Measurements from ENCODE around the gene CD40LG. TPM values are rescaled to one million over a fixed set of nuclear protein-coding genes. Genes with fewer than 3 reads are reported as not detected.

Gene CD40LG
- total RNA-seq, 2 donors from 2014 or later = 0.16 TPM; not detected in 1

DNA sequence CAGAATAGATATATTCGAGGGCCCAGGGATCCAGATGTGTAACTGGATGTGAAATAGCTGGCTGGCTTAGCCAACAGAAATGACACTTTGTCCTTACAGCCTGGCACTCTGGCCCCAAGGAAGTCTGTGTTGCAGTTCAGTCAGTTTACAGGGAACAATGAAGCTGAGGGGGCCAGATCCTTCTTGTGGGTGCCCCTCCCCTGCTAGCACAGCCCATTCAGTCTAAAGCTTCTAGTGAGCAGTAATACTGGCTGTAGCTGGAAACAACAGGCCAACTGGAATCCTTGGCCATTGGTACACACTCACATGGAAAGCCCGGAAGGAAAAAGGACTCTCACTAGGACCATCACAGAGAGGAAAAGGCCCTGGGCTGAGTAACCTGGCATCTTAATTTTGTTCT, 22.7 kb upstream of the CD40LG start:
- Histone ChIP-seq H3K27ac (no peak overlapping the region), H3K4me1 (no peaks in the 10 kb centered on the region), H3K36me3 (no peaks in the 10 kb centered on the region), H3K4me3 (no peak overlapping the region), H3K9me3 (no peaks in the 10 kb centered on the region), H3K27me3 (no peaks in the 10 kb centered on the region)
- TF ChIP-seq, protein P1, sequence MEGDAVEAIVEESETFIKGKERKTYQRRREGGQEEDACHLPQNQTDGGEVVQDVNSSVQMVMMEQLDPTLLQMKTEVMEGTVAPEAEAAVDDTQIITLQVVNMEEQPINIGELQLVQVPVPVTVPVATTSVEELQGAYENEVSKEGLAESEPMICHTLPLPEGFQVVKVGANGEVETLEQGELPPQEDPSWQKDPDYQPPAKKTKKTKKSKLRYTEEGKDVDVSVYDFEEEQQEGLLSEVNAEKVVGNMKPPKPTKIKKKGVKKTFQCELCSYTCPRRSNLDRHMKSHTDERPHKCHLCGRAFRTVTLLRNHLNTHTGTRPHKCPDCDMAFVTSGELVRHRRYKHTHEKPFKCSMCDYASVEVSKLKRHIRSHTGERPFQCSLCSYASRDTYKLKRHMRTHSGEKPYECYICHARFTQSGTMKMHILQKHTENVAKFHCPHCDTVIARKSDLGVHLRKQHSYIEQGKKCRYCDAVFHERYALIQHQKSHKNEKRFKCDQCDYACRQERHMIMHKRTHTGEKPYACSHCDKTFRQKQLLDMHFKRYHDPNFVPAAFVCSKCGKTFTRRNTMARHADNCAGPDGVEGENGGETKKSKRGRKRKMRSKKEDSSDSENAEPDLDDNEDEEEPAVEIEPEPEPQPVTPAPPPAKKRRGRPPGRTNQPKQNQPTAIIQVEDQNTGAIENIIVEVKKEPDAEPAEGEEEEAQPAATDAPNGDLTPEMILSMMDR (IDR thresholded peaks at IDR 0.05) = no peak
- DNase-seq (ENCODE audit: low spot score) = no peak

GRCh38 chrX:136626237-136626636, 21.7 kb upstream of the CD40LG start:
- TF ChIP-seq, protein P1 (IDR thresholded peaks at IDR 0.05) = no peak
- H3K4me3 ChIP-seq = no peak overlapping the region
- no peak for DNase-seq (ENCODE audit: low spot score)
- no peaks in the 10 kb centered on the region for H3K36me3 ChIP-seq
- no peak overlapping the region for H3K27ac ChIP-seq
- H3K4me1 ChIP-seq = no peaks in the 10 kb centered on the region
- no peaks in the 10 kb centered on the region for H3K27me3 ChIP-seq
- H3K9me3 ChIP-seq = no peaks in the 10 kb centered on the region

DNA sequence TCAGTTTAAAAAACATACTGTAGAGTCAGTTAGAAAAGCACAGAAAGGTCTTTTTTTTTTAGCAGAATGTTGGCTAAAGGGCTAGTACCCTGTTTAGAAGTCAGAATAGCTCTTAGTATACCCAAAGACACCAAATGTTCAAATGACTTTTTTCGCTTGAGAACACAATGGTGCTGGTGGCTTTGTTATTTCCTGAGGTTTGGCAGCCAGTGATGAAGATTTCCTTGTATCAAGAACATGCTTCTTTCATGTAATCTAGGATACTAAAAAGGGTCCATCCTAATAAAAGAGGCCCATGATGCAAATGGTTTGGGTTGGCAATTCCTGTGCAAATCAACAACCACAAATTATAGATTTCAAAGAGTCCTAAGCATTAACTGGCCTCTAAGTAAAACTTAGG, 21.1 kb upstream of the CD40LG start:
- Histone ChIP-seq H3K4me3 (no peak overlapping the region), H3K27ac (no peak overlapping the region), H3K4me1 (no peaks in the 10 kb centered on the region), H3K27me3 (no peaks in the 10 kb centered on the region), H3K36me3 (no peaks in the 10 kb centered on the region), H3K9me3 (no peaks in the 10 kb centered on the region)
- no peak for DNase-seq (ENCODE audit: low spot score)
- TF ChIP-seq, protein P1 (IDR thresholded peaks at IDR 0.05) = no peak

- Histone ChIP-seq H3K4me1 (no peaks in the 10 kb centered on the region), H3K27ac (no peak overlapping the region), H3K9me3 (no peaks in the 10 kb centered on the region), H3K4me3 (no peak overlapping the region), H3K36me3 (no peaks in the 10 kb centered on the region), H3K27me3 (no peaks in the 10 kb centered on the region)
- no peak for DNase-seq (ENCODE audit: low spot score)
- TF ChIP-seq, protein P1 (IDR thresholded peaks at IDR 0.05) = no peak
These were observed 20.5 kb upstream of the CD40LG start for GRCh38 chrX:136627409-136627808.

- H3K9me3 ChIP-seq = no peaks in the 10 kb centered on the region
- H3K36me3 ChIP-seq = no peaks in the 10 kb centered on the region
- H3K4me1 ChIP-seq = no peaks in the 10 kb centered on the region
- TF ChIP-seq, protein P1 (IDR thresholded peaks at IDR 0.05) = no peak
- no peak overlapping the region for H3K4me3 ChIP-seq
- no peak overlapping the region for H3K27ac ChIP-seq
- DNase-seq (ENCODE audit: low spot score) = no peak
- H3K27me3 ChIP-seq = no peaks in the 10 kb centered on the region
These were observed 18.7 kb upstream of the CD40LG start for GRCh38 chrX:136629084-136629750.

- no peak overlapping the region for H3K27ac ChIP-seq
- no peaks in the 10 kb centered on the region for H3K36me3 ChIP-seq
- no peaks in the 10 kb centered on the region for H3K9me3 ChIP-seq
- H3K4me3 ChIP-seq = no peak overlapping the region
- DNase-seq (ENCODE audit: low spot score) = no peak
- H3K27me3 ChIP-seq = no peaks in the 10 kb centered on the region
- TF ChIP-seq, protein P1 (IDR thresholded peaks at IDR 0.05) = no peak
- no peaks in the 10 kb centered on the region for H3K4me1 ChIP-seq
These were observed 17.1 kb upstream of the CD40LG start for GRCh38 chrX:136630881-136631280.

Data from right atrium auricular region (tissue), 2 donors.